Upper lobe of right lung (tissue), 1 donor: ENCODE measurements around the gene MGAM2. TPM values are rescaled to one million over a fixed set of nuclear protein-coding genes. Genes with fewer than 3 reads are reported as not detected.

Source experiments
- ATAC-seq: fragments of 200-7000 bp; cut with Tn5 transposase; one replicate; pipeline ENCODE4 v1.9.1; 2020; ENCODE audit warnings: mild to moderate bottlenecking, moderate library complexity
- DNase-seq: peaks from one replicate; pipeline ENCODE4 v3.0.0-alpha.2; 2020
- H3K27ac ChIP-seq: fragments of 200-600 bp; one replicate; pipeline ENCODE4 v1.8.0; 2022
- H3K27me3 ChIP-seq: fragments of 200-600 bp; one replicate; pipeline ENCODE4 v1.8.0; 2022; ENCODE audit warnings: mild to moderate bottlenecking
- H3K36me3 ChIP-seq: fragments of 200-600 bp; one replicate; pipeline ENCODE4 v1.8.0; 2022
- H3K4me1 ChIP-seq: fragments of 200-600 bp; one replicate; pipeline ENCODE4 v1.8.0; 2022
- H3K4me3 ChIP-seq: fragments of 200-600 bp; one replicate; pipeline ENCODE4 v1.8.0; 2022; ENCODE audit warnings: mild to moderate bottlenecking
- H3K9me3 ChIP-seq: fragments of 200-600 bp; one replicate; pipeline ENCODE4 v1.8.0; 2022
- intact Hi-C: fragments of 100-400 bp; cut with DNase I; formaldehyde crosslinking; loops from one replicate; pipeline ENCODE4 v1.11.0; 2022
- total RNA-seq: library from RNA; stranded (reverse); fragmentation: NEBNext Ultra II Directional; extraction: Animal tissue kit (Norgen Biotek cat#: 25700); gene quantifications from one replicate; pipeline ENCODE4 v1.2.1, GENCODE V29; 2021
- TF ChIP-seq, protein P1 (sequence below): fragments of 200-600 bp; IDR thresholded peaks from one replicate; pipeline ENCODE4 v1.8.0; 2022; ENCODE audit warnings: antibody characterized with exemption
- donor health status: DM: no; HTN: yes; CAD: no; lungs with severe emphysema.

MGAM2 gene
- total RNA-seq, 1 donor from 2014 or later, result 0.61 TPM

DNA sequence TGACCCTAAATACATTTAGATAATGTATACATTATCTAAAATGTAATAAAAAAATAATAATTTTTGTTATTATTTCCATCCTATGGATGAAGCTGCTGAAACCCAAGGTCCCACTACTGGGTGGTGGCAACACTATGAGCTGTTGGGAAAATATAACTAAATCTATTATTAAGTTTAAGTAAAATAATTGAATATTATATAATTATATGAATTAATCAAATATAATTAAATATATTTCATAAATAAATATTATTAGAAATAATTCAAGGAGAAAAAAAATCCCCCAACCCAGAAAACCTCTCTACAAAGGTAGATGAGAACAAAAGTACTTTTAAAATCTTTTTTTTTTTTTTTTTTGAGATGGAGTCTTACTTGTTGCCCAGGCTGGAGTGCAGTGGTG is 138.4 kb downstream of the MGAM2 start:
- no peak overlapping the region for H3K27ac ChIP-seq
- H3K36me3 ChIP-seq, result no peaks in the 10 kb centered on the region
- ATAC-seq (no peak), DNase-seq (no peak)
- TF ChIP-seq, protein P1, sequence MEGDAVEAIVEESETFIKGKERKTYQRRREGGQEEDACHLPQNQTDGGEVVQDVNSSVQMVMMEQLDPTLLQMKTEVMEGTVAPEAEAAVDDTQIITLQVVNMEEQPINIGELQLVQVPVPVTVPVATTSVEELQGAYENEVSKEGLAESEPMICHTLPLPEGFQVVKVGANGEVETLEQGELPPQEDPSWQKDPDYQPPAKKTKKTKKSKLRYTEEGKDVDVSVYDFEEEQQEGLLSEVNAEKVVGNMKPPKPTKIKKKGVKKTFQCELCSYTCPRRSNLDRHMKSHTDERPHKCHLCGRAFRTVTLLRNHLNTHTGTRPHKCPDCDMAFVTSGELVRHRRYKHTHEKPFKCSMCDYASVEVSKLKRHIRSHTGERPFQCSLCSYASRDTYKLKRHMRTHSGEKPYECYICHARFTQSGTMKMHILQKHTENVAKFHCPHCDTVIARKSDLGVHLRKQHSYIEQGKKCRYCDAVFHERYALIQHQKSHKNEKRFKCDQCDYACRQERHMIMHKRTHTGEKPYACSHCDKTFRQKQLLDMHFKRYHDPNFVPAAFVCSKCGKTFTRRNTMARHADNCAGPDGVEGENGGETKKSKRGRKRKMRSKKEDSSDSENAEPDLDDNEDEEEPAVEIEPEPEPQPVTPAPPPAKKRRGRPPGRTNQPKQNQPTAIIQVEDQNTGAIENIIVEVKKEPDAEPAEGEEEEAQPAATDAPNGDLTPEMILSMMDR, result no peak
- H3K4me1 ChIP-seq, result no peaks in the 10 kb centered on the region
- intact Hi-C loops, result no loop called here
- H3K27me3 ChIP-seq, result no peaks in the 10 kb centered on the region
- H3K9me3 ChIP-seq, result no peaks in the 10 kb centered on the region
- H3K4me3 ChIP-seq, result no peak overlapping the region

DNA sequence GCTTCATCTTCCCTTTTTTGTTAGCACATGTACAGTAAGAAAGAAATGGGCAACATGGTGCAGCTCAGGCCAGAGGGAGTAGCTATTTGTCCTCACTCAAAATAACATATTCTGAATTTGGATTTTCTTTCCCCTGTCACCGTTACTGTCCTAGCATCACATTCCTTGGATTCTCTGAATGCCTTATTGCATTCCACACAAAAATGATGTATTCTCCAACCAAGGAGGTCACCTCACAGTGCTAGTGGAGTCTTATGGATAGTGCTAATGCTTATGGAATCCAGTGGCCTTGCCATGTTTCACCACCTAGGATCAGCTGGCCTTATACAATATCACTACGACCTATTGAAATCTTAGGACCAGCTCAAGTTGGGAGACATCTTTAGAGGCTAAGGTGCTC is 139.2 kb downstream of the MGAM2 start:
- no peaks in the 10 kb centered on the region for H3K9me3 ChIP-seq
- no peaks in the 10 kb centered on the region for H3K36me3 ChIP-seq
- TF ChIP-seq, protein P1, result no peak
- intact Hi-C loops, result no loop called here
- H3K27me3 ChIP-seq, result no peaks in the 10 kb centered on the region
- DNase-seq (no peak), ATAC-seq (no peak)
- H3K27ac ChIP-seq, result no peak overlapping the region
- no peaks in the 10 kb centered on the region for H3K4me1 ChIP-seq
- no peak overlapping the region for H3K4me3 ChIP-seq

DNA sequence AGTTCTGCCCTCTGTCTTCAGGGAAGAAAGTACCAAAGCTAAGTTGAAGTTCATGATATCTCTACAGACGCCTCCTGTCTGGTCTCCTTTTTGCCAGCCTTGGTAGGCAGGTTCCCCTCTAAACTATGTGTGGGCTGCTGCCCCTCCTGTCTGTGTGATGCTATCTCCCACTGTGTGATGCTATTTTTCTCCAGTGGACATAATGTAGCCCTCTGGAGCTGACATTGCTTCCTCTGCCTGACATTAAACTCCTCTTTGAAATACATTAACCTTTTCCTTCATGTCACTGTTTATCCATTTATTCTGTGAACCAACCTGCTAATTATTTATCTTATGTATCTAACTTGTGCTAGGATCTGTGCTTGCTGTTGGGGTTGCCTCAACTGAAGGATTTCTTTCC is 146.4 kb downstream of the MGAM2 start, which contains the start of gene PRSS58:
PRSS58 (minus strand) TSS at position 101 of the 400 bp plus-strand sequence. CDS start 351 bp downstream, outside the sequence.
- no peak for DNase-seq
- no peaks in the 10 kb centered on the region for H3K27me3 ChIP-seq
- TF ChIP-seq, protein P1, result no peak
- H3K4me1 ChIP-seq, result no peaks in the 10 kb centered on the region
- no peaks in the 10 kb centered on the region for H3K36me3 ChIP-seq
- ATAC-seq, result no peak
- no peak within 1 kb of the TSS for H3K4me3 ChIP-seq
- H3K27ac ChIP-seq, result no peak within 1 kb of the TSS
- intact Hi-C loops, result no loop called here
- H3K9me3 ChIP-seq, result no peaks in the 10 kb centered on the region

DNA sequence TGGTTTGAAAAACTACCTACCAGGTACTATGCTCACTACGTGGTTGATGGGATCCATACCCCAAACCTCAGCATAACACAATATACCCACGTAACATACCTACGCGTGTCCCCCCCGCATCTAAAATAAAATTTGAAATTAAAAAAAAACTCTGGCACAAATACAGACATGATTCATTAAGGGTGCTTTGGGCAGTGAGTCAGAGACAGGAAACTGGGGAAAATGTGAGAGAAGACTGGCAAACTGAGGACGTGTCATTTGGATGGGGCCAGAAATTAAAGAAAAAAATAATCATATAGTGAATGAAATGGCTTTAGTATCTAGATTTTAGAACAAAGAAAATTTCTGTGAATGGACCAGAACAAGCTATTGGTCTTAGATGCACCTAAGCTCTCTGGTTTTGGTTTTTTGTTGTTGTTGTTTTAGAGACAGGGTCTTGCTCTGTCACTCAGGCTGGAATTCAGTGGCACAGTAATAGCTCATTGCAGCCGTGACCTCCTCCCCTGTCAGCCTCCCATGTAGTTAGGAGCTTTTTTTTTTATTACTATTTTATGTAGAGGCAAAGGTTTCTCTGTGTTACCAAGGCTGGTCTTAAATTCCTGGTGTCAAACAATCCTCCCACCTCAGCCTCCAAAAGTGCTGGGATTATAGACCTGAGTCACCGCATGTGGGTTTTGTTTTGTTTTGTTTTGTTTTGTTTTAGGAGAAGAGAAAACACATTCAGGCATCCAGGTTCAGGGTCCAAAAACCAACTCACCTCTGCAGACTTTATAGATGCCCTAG is 152.3 kb downstream of the MGAM2 start:
- no peaks in the 10 kb centered on the region for H3K4me1 ChIP-seq
- H3K4me3 ChIP-seq, result no peak overlapping the region
- H3K27ac ChIP-seq, result no peak overlapping the region
- no peaks in the 10 kb centered on the region for H3K9me3 ChIP-seq
- DNase-seq, result no peak
- TF ChIP-seq, protein P1, result no peak
- no peak for ATAC-seq
- H3K27me3 ChIP-seq, result no peaks in the 10 kb centered on the region
- intact Hi-C loops, result no loop called here
- no peaks in the 10 kb centered on the region for H3K36me3 ChIP-seq

Other genes starting within 250 kb of the MGAM2 start
- 0.20 TPM for gene OR9A4, start 195.3 kb upstream of the MGAM2 start, total RNA-seq
- gene CLEC5A, start 164.7 kb upstream of the MGAM2 start, total RNA-seq, result 10.6 TPM
- gene TAS2R38, start 137.9 kb upstream of the MGAM2 start, total RNA-seq, result not detected
- gene MGAM, start 115.8 kb upstream of the MGAM2 start, total RNA-seq, result 7.2 TPM
- gene PRSS58, start 146.3 kb downstream of the MGAM2 start, total RNA-seq, result not detected